ENCODE measurements around the gene OR5K2.

GRCh38 chr3:98540346-98540745, 42.9 kb downstream of the OR5K2 start:
- no peak for TF ChIP-seq CTCF (IDR thresholded peaks at IDR 0.05; ENCODE audit: low read depth, low read length)
- no peak for TF ChIP-seq POLR2A (IDR thresholded peaks at IDR 0.05; ENCODE audit: extremely low read depth, insufficient read length)
- TF ChIP-seq MAX (IDR thresholded peaks at IDR 0.05; ENCODE audit: low read depth, low read length) = no peak
